HEK293T (cell line): Measurements from ENCODE around the gene ZP2.

Source experiments
- ARNT ChIP-seq: fragments of 450-650 bp; IDR thresholded peaks from 2 replicates; pipeline ENCODE4 v1.6.1; 2017; ENCODE audit warnings: mild to moderate bottlenecking
- FOXA1 ChIP-seq: fragments of 450-650 bp; IDR thresholded peaks from 2 replicates; pipeline ENCODE4 v1.6.1; 2016; ENCODE audit warnings: mild to moderate bottlenecking
- FOXK2 ChIP-seq: fragments of 450-650 bp; IDR thresholded peaks from 2 replicates; pipeline ENCODE4 v1.6.1; 2016; ENCODE audit warnings: mild to moderate bottlenecking
- HDGF ChIP-seq: fragments of 450-650 bp; IDR thresholded peaks from 2 replicates; pipeline ENCODE4 v1.6.1; 2017; ENCODE audit warnings: antibody characterized with exemption, borderline replicate concordance
- NFRKB ChIP-seq: fragments of 450-650 bp; IDR thresholded peaks from 2 replicates; pipeline ENCODE4 v1.6.1; 2016; ENCODE audit warnings: mild to moderate bottlenecking, moderate library complexity
- SP1 ChIP-seq: fragments of 450-650 bp; IDR thresholded peaks from 2 replicates; pipeline ENCODE4 v1.6.1; 2017
- SUZ12 ChIP-seq: fragments of 450-650 bp; IDR thresholded peaks from 2 replicates; pipeline ENCODE4 v1.6.1; 2016; ENCODE audit warnings: mild to moderate bottlenecking
- TARDBP ChIP-seq: fragments of 450-650 bp; IDR thresholded peaks from 2 replicates; pipeline ENCODE4 v1.6.1; 2016

GRCh38 chr16:21224800-21225199 is 13.4 kb upstream of the ZP2 start:
- TF ChIP-seq HDGF (no peak), NFRKB (no peak), TARDBP (no peak), SP1 (no peak), SUZ12 (no peak), ARNT (no peak), FOXK2 (no peak), FOXA1 (no peak)
